Measurements from ENCODE around the gene CACNA1B.
"Not testable (repeated sequence)": the region's sequence is repeated elsewhere in the genome, so short reads cannot be mapped to it uniquely, and the experiment has no call there.

- not testable (repeated sequence) for TF ChIP-seq CTCF, POLR2A (IDR thresholded peaks at IDR 0.05)
Measured at GRCh38 chr9:138140980-138141379, 263.4 kb downstream of the CACNA1B start.

All from testis (tissue), 2 donors.